GM18508 (cell line): ENCODE data around the gene CA7.

Experiments
- ATAC-seq: cut with Tn5 transposase; IDR thresholded peaks from one replicate; pipeline ENCODE4 v1.9.1; 2021; ENCODE audit warnings: moderate number of reproducible peaks; ENCODE audit not compliant: insufficient read depth, unreplicated experiment

The CA7 gene

DNA sequence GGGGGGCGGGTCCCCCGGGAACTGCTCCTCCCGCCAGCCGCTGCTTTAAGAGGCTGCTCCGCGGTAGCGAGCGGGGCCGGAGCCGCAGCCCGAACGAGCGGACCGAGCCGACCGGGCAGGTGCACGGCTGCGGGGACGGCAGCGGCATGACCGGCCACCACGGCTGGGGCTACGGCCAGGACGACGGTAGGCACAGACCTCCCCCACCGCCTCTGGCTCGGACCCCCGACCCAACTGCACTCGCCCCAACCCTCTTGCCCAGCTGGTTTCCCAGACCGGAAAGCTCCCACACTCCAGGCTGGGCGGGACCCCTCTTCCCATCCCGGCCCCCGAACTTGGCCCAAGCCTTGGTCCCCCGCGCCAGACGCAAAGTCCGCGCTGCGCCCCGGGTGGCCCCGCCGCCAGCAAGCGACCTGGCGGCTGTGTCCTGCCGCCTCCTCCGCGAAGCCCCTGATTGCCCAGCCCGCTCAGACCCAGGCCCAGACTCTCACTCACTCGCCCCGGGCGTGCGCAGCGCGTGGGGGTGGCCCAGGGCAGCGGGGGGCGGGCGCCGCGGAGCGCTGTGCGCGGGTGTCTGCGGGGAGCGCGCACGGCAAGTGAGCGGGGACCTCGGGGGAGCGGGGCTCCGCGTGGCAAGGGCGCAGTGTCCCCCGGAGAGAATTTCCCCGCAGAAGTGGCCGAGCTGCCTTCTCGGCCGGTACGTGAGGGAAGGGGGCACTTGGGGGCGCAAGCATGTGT, at the start of gene CA7:
TSS of gene CA7 (plus strand) at position 73 of the 738 bp plus-strand sequence. CDS start at position 147, 74 bp downstream.
- no peak for ATAC-seq

DNA sequence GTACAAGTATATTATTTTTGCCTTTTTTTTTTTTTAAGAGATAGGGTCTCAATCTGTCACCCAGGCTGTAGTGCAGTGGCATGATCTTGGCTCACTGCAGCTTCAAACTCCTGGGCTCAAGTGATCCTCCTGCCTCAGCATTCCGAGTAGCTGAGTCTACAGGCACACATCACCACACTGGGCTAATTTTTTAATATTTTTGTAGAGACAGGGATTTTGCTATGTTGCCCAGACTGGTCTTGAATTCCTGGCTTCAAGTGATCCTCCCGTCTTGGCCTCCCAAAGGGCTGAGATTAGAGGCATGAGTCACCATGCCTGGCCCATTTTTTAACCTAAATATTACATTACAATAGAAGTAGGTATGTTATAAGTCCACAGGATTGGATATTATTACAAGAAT, 46.1 kb upstream of the CA7 start:
- no peak for ATAC-seq

DNA sequence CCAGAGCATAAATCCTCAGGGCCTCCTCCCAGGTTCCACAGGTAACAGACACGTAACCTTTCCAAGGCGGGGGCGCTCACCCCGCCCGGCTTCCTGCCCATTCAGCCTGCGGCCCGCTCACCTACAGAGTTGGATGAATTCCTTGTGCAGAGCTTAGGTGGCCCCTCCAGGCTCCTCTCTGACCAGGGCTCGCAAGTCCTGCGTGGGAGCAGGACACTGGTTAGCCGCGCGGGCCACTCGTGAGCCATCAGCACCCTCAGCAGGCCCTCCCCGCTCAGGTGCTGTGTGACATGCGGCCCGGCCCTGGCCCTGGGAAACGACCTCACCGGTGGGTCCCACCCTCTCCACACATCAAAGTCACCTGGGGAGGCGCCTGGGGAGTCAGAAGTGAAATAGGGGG, 43.4 kb upstream of the CA7 start:
- no peak for ATAC-seq

DNA sequence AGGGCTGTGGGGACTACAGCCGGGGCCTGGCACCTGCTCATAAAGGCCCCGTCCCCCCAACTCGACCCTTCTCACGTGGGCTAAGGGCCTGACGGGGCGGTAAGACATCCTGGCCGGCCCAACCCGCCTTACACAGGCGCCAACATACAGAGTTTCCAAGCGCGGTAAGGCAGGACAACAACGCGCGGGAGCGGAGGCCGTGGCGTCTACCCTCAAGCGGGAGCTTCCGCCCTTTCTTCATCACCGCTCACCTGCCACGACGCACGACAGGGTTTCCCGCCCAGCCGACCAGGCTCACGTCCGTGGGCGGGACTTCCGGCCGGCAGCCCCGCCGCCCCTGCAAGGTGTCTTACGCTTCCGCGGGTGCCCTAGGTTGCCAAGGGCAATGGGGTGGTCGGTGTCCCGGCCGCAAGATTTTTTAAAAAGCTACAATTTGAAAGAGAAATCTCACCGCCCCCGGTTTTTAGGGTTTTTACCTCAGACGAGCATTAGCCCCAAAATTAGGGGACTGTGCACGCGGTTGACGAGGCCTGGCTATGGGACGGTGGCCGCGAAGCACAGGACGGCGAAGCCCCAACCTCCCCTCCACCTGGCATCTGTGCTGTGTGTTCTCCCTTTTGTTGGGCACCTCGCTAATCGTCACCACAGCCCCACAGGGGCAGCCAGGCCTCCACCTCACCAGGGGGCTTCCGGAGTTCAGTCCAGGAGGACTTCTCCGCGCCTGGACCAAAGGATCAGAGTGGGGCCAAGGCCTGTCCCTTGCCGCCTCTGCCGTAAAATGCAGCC, 42.7 kb upstream of the CA7 start, which contains the start of gene TERB1:
TSS of gene TERB1 (minus strand) at position 265 of the 786 bp plus-strand sequence. CDS start 4,786 bp downstream, outside the sequence.
- ATAC-seq, result no peak

DNA sequence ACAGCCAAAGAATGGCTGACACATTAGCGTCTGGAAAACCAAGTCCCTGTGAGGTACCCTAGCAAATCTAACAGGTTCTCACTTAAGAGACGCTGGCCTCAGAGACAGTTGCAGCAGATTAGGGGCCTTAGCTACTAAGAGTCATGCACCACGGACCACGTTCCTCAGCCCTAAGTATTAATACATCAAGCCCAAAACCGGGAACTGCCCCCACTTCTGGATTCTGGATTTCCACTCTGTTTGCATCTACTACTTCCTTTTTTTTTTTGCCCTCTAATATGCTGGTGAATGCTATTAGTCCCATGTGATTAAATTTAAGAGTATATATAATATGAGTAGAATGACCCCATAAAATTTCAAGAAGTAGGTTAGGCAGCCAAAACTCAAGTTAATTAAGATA, 42.1 kb upstream of the CA7 start:
- ATAC-seq, result no peak

DNA sequence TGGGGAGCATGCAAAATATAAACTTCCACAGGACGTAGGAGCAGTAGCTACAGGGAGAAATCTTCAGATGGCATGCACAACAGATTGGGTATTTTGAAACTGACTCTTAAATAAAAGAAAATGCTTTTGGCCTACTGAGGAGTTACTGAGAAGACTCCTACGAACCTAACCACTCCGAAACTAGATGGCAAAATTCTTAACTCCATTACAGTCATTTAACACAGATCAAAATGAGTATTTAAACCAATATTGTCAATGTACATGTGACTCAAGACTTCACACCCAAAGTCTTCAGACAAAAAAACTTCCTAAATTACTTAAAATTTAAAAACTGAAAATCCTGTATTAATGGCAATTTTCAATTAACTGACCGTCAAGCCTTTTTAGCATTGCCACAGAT, 34.4 kb upstream of the CA7 start:
- ATAC-seq, result no peak

DNA sequence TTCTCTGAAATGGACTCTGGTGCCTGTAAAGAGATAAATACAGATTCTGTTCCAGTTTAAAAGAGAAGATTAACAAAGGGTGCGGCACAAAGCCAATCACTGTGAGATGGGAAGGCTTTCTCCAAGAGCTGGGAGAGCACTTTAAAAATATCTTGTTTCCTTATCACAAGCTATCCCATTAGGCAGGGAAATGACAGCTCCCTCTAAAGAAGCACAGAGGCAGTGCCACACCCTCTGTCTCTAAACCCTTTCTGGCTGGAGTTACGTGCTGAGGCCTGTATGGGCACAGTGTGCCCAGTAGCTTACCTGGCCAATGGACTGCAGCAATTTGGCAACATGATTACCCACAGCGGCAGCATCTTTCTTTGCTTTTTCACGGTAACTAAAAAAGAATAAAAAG, 33.8 kb upstream of the CA7 start:
- no peak for ATAC-seq

DNA sequence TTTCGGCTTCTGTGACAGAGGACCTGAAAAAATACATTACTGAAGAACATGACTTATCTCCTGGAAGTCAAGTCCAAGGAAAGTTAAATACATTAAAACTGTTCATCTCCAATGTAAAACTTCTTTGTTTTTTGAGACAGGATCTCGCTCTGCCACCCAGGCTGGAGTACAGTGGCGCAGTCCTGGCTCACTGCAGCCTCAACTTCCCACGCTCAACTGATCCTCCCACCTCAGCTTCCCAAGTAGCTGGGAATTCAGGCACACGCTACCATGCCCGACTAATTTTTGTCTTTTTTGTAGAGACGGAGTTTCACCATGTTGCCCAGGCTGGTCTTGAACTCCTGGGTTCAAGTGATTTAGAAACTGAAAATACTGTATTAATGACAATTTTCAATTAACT, 33.2 kb upstream of the CA7 start:
- ATAC-seq, result no peak

DNA sequence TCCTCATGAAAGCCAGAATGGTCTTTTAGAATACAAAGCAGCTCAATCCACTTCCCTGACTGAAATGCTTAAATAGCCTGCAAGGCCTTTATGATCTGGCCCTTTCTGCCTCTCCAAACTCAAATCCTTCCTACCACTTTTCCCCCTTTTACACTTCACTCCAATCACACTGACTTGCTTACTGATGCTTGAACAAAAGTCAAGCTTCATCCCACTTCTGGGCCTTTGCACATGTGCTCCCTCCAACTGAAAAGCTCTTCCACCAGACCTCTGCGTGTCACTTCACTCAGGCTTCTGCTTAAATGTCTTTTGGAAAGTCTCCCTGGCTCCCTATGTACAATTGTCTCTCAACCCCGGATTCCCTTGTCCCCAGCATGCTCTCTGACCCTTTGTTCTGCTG, 29.5 kb upstream of the CA7 start:
- ATAC-seq, result no peak

DNA sequence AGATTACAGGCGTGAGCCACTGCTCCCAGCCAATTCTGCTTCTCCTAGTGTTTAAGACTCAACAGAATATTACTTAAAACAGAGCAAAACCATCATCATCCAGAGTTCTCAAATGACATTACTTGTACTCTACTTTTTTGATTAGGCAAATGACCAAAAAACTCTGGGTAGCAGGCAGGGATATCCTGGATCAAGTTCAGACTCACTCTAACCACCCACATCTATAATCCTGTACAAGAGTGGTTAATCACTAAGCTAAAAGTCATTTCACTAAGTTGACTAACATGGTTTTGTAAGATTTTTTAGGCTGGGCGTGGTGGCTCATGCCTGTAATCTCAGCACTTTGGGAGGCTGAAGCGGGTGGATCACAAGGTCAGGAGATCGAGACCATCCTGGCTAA, 20.2 kb upstream of the CA7 start:
- ATAC-seq, result no peak

DNA sequence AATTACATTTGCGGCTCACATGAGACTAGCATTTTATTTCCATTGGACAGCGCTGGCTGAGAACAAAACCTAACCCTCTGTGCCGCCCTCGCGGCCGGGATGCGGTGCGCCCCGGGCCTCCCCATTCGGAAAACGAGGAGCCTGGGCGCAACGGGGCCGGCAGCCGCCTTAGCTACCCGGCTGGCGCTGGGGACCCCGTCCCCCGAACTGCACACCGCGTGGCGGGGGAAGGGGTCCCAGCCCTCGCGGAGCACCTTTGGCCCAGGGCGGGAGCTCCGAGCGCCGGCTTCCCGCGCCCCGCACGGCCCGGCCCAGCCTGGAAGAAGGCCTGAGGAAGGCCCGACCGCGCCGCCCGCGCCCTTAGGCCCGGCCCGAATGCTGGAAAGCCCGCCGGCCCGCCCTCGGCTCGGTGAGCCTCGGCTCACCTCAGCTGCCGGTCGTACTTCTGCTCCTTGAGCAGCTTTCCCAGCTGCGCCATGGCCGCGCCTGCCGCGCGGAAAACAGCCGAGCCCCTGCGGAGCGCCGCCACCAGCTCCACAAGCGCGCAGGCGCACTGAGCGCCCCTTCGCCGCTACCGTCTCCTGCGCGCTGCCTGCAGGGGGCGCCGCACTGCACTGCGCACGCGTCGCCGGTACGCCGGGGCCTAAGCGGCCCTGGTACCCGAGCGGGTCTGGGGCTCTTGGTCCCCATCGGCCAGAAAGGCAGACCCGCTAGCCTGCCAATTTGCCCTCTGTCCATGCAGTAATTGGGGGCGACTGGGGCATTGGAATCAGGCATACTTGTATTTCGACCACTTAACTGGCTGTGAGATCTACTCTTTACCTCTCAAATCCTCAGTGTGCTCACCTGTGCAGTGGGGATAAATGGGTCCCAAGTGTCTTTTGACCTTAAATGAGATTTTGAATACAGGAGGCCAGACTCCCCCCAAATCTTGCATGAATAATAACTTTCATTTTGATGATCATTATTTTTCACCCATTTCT, 13.5 kb upstream of the CA7 start, which contains the start of gene NAE1:
TSS of gene NAE1 (minus strand) at position 555 of the 983 bp plus-strand sequence. CDS start at position 478, 77 bp downstream.
- ATAC-seq, result peak; percentile 78

DNA sequence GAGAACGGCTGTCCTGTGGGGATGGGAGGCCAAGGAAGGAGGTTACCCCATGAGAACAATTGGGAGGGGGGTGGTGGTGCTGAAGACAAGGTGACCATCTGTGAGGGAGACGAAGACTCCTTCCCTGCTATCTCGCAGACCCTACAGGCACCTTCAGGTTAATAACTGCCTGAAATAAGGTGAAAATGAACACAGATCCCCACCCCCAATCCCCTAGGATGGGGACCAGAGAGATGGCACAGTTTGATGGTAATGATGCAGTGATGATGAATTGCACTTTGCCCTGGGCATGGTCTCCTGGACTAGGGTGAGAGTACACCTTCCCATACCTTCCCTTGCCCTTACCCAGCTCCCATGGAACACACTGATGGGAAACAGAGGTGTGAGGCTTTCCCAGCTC, 12.0 kb upstream of the CA7 start:
- no peak for ATAC-seq

DNA sequence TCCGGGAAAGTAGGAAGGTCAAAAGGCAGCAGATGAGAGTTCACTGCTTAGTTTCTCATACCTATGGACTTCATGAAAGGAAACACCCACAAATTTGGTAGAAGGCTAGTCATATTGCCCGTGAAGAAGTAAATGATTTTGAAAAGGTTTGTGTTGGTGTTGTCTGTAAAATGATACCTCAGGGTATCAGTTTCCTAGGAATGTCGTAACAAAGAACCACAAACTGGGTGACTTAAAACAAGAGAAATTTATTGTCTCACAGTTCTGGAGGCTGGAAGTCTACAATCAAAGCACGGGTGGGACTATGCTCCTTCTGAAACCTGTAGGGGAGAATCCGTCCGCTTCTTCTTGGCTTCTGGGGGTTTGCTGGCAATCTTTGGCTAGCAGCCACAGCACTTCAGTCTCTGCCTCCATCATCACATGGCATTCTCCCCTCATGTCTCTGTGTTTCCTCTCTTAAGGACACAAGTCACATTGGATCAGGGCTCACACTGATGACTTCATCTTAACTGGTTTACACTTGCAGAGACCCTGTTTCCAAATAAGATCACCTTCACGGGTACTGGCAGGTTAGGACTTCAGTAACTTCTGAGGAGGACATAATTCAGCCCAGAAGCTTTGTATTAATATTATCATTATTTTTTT, 11.4 kb upstream of the CA7 start:
- ATAC-seq, result no peak

DNA sequence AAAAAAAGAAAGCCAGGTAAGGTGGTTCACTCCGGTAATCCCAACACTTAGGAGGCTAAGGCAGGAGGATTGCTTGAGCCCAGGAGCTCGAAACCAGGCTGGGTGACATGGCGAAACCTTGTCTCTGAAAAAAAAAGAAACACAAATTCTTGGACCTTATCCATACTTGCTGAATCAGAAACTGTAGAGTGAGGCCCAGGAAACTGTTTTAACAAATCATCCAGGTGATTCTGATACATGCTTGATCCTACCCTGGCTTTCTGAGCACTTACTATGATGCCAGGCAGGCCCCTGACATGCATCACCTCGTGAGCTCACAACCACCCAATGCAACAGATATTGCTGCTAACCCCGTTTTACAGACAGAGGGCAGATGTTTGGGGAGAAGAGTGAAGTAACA, 9.5 kb upstream of the CA7 start:
- ATAC-seq, result no peak

DNA sequence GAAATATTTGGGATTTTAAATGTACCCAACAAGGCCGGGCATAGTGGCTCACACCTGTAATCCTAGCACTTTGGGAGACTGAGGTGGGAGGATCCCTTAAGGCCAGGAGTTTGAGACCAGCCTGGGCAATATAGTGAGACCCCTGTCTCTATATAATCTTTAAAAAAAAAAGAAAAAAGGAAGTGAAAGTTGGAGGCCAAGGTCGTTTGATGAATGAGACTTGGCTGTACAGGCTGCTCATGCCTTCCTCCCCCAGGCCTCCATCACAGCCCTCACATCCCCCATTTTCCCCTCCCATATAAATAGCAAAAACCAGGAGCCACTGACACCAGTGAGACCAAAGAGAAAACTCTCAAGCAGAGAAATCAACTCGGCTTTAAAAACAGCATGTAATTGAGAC, 3.3 kb upstream of the CA7 start:
- no peak for ATAC-seq

DNA sequence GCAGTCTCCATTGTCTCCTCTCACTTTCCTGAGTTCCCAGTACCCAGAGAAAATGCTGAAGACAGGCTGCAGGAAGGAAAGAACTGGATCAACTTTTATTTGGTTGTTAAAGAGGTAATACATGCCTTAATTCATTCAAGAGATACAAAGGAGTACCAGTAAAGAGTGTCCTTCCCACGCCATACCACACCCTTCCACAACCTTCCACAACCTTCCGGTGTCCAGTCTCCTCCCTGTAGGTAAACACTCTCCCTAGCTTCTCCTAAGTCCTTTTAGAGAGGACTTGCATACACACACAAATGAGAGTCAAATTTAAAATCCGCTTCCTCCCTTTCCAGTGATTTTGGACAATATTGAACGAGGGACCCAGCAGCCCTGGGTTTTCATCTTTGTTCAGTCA, 2.8 kb upstream of the CA7 start:
- no peak for ATAC-seq

DNA sequence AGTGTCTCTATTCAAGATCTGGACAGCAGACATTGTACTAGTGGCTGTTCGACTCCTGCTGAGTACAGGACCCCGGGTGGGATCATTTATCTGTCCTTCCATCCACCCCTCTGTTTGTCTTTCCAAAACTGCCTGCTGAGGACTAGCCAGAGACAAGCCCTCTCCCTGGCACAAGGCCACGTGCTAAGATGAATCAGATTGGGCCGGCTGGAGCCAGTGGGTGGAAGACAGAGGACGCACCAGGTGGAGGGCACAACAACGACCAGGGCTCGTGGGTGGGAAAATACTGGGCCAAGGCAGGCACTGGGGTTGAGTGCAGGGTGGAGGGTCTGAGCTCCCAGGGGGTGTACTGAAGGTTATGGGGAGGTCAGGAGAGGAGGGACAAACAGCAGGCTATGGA, 1.4 kb upstream of the CA7 start:
- ATAC-seq, result no peak

DNA sequence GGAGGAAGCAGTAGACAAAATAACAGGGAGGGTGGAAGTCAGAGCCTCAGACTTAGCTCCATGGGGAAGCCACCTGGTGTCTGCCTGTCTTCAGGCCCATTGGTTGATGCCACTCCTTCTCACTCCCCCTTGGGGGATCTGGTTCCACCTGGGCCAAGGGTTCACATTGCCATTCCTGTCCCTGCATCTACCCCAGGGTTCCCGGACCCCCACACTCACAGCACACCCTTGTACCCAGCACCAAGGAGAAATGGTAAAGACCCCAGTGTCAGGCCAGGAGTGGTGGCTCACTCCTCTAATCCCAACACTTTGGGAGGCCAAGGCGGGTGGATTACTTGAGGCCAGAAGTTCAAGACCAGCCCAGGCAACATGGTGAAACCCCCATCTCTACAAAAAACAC, 1.0 kb upstream of the CA7 start:
- no peak for ATAC-seq

DNA sequence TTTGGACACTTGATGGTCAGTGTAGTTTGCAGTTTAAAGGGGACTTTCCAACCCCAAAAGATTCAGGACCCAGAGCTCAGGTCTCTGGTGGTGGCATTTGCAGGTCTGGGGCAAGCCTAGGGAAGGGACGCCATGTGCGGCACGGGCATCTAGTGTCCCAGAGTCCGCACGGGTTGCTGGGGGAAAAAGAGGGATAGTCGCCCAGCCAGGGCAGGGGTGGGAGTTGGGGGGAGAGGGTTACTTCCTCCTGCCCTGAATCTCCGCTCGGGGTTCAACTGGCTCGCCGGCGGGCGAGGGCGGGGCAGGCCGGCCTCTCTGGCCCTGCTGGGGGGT, 239 bp upstream of the CA7 start:
- no peak for ATAC-seq

DNA sequence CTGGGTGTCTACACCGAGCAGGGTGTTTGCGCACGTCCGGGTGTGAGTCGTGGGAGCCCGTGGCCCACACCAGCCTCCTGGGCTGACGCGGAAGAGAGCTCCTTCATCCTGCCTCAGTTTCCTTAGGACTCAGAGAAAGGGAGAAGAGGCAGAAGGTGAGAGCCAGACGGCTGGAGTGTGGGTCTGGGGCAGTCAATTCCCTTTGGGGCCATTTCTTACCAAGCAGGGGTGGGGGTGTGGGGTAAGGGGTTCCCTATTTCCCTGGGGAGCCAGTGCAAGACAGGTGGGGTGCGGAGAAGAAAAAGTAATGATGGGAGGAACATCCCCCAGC, 831 bp downstream of the CA7 start:
- ATAC-seq, result no peak
